ENCODE measurements around the gene SDHAF2. TPM values are rescaled to one million over a fixed set of nuclear protein-coding genes. Genes with fewer than 3 reads are reported as not detected.
"Not testable (repeated sequence)": the region's sequence is repeated elsewhere in the genome, so short reads cannot be mapped to it uniquely, and the experiment has no call there.

The SDHAF2 gene
- total RNA-seq, 2 donors from 2014 or later = 30.5 to 36.8 TPM

DNA sequence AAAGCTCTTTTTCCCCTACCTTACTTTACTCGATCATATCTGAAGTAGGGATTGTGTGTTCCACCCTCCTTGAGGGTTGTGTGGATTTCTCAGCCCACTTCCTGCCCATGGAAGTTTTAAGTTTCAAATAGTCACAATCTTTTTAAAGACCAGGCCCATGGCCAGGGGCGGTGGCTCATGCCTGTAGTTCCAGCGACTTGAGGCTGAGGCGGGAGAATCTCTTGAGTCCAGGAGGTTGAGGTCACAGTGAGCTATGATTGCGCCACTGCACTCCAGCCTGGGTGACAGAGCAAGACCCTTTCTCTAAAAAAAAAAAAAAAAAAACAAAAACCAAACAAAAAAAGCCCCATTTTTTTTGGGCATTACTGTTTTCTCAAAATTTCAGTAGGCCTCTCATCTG is 42.4 kb downstream of the SDHAF2 start:
- ATAC-seq = peak; percentile 66 to 77
- intact Hi-C loops (cut with DNase I) = no loop called here
- peak; percentile 82 for DNase-seq

DNA sequence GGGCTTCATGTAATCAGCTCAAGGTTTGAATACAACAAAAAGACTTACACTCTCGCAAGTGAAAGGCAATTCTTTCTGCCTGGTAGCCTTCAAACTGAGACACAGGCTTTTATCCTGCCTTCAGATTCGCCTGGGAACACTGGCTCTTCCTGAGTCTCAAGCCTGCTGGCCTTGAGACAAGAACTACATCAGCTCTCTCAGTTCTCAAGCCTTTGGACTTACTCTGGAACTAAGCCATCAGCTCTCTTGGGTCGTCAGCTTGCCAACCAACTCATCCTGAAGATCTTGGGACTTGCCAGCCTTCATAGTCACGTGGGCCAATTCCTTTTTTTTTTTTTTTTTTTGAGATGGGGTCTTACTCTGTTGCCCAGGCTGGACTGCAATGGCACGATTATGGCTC is 42.9 kb downstream of the SDHAF2 start:
- DNase-seq (peak; percentile 61), ATAC-seq (peak; percentile 48 to 56)
- intact Hi-C loops (cut with DNase I) = no loop called here

DNA sequence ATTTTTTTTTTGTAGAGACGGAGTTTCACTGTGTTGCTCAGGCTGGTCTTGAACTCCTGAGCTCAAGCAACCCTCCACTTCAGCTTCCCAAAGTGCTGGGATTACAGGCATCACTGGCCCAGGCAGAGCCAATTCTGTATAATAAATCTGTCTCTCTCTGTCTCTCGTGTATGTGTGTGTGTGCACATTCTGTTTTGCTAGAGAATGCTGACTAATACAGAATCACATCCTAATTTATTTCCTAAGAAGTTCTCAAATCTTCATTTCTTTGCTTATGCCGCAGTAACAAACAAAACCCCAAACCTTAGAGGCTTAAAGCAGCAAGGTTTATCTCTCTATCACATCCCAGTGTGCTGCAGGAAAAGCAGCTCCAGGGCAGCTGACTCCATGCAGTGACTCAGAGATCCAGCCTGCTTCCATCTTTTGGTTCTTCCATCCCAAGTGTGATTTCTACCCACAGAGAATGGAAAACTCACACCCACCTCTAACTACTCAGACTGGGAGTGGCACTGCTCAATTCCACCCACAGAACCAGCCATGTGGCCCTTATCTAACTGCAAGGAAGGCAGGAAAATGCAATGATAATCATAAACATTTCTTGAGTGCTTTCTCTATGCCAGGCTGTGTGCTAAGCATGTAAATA is 43.6 kb downstream of the SDHAF2 start:
- DNase-seq (no peak), ATAC-seq (no peak)
- intact Hi-C loops (cut with DNase I) = no loop called here

DNA sequence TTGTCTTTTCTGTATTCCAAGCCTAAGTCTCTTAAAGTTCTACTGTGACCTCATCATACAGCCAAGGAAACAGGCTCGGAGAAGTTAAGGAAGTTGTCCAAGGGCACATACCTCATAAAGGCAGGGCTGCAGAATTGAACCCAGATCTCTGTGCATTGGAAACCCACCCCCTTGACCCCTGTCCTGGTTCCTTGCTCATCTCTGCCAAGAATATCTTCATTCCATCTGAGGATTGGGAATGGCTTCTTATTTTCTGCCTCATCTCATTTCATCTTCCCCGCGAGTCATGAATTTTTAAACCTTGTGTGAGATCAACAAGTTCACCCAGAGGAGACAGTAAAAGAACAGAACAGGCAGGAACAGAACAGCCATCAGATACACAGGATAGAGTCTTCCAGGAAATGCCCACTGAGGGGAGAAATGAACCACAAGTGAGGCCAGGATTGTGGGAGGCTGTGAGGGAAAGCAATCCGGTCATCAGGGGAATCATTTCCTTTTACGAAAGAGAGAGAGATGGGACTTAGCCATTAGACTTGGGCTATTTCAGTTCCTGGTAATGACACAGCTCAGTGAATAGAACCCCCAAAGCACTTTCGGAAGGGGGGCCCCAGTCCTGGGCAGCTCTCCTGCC is 44.2 kb downstream of the SDHAF2 start:
- DNase-seq (no peak), ATAC-seq (no peak)
- intact Hi-C loops (cut with DNase I) = no loop called here

DNA sequence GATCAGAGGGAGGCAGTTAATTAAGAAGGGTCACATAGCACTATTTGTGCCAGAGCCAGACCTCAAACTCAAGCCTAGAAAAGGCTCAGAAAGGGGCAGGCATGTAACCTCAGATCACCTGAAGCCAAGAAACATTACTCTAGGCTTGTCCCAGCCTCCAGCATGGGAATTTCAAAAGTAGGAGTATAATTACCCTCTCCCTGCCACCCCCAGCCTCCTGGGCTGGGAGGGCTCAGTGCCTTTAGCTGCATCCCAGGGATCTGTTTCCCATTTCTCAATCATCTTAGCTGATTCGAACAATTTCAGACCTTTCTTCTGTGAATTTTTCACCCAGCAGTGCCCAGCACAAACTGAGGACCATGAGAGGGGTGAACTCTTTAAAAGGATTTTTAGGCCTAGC is 45.5 kb downstream of the SDHAF2 start:
- DNase-seq (no peak), ATAC-seq (no peak)
- intact Hi-C loops (cut with DNase I) = loop anchor here (5.0 kb wide), 2 partner anchors 42 to 162 kb away; no protein-coding TSS in a partner anchor

DNA sequence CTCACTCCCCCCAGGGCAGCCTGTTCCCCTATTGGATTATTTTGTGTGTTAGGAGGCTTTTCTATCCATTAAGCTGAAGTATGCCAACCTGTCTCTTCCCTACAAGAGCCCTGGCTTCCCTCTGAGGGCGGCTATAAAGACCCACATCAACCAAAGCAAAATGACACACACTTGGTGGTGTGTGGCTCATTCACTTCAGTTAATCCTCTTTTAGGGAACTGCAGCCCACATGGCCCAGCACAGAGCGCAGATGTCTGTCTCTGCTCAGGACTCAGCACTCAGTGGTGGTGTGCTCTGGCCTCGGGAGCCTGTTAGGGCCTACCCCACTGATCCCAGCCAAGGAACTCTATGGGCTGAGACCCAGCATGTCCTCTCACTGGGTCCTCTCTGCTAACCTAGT is 46.4 kb downstream of the SDHAF2 start:
- ATAC-seq (no peak), DNase-seq (no peak)
- intact Hi-C loops (cut with DNase I) = loop anchor here (5.0 kb wide), 2 partner anchors 41 to 161 kb away; no protein-coding TSS in a partner anchor

DNA sequence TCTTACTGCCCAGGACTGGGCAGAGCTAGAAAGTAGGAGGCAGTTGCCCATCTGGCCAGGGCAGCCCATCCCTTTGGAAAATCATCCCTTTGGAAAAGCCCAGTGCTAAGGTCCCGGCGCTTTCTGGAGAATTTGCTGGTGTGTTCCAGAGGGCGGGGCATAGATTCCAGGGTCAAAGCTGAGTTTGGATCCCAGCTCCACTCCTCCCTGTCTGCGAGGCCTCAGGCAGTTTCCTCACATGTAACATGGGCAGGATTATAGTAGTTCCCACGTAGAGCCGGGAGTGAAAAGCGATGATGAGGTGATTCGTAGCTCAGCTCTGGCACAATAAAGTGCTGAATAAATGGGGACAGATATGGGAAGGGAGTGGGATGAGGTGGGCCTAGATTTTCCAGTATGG is 47.2 kb downstream of the SDHAF2 start:
- DNase-seq = no peak
- peak in 1 of 2 donors; percentile 4 for ATAC-seq
- intact Hi-C loops (cut with DNase I) = loop anchor here (5.0 kb wide), 2 partner anchors 40 to 160 kb away; no protein-coding TSS in a partner anchor

DNA sequence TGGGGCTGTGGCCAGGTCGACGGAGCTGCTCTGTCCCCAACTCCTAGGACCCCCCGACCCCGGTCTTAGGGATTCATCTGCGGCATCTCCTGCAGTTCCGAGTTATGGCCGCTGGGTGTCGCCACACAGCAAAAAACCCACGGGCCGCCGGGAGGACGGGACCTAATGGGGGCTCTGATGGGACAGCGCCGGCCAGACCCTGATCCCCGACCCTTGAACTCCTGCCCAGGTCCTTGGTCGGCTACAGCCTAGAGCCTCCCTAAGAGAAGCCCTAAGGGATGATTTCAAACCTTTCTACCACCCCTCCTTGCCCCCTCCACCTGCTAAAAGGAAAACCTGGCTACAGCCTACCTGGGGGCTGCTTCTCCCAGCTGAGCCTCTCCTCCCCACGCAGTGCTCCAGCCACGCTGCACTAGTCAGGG is 47.8 kb downstream of the SDHAF2 start:
- DNase-seq (peak; percentile 57), ATAC-seq (peak; percentile 33 to 43)
- intact Hi-C loops (cut with DNase I) = loop anchor here (2.0 to 5.0 kb wide), 3 partner anchors 40 to 160 kb away; no protein-coding TSS in a partner anchor

DNA sequence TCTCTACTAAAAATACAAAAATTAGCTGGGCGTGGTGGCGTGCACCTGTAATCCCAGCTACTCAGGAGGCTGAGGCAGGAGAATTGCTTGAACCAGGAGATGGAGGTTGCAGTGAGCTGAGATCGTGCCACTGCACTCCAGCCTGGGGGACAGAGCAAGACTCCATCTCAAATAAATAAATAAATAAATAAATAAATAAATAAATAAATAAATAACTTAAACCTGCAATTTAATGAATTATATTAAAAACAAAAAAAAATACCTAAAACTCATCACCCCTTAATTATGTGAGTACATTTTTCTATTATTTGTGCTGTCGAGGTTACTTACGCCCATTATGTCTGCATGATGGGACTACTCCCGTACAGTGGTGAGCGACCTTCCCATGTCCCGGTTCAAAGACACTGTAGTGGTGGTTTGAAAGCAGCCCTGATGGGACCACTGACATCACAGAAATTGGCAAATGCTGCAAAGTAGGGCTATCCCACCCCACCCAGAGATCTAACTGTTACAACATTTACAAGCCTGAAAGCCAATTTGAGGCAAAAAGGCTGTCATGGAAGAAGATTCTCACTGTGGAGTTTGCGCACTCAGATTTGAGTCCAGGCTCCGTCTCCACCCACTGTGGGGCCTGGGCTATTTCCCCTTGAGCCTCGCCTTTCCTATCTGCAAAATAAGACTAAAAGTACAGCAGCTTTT is 49.6 kb downstream of the SDHAF2 start:
- intact Hi-C loops (cut with DNase I) = loop anchor here (2.0 to 5.0 kb wide), 3 partner anchors 38 to 158 kb away; no protein-coding TSS in a partner anchor
- ATAC-seq = not testable (repeated sequence)

DNA sequence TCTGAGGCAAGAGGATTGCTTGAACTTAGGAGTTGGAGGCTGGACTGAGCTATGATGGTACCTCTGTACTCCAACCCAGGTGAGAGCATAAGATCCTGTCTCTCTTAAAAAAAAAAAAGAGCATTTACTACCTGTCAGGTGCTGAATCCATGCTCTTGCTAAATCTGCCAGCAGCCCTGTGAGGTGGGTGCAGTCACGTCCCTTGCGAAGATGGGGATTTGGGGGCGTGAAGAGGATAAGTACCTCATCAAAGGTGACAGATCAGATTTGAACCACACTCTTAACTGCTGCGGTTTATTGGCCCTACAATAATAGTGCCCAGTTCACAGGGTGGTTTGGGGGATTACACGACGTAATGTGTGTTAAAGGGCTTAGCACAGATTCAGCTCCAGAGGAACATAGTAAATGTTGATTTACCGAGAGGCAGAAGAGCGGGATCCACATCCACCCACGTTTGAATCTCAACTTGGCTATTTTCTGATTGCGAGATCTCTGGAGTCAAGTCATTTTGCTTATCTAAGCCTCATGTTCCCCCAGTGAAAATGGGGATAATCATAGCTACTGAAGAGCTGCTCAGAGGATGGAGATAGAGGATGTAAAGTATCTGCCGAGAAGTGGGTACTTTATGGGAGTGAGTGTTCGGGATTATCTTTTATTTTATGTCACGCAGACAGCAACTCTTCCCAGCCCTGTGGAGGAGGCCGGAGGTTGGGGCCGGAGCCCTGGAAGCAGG is 50.5 kb downstream of the SDHAF2 start:
- ATAC-seq = no peak
- intact Hi-C loops (cut with DNase I) = no loop called here
- no peak for DNase-seq

More for the DNA sequence above, 49.6 kb downstream of the SDHAF2 start:
- not testable (repeated sequence) for DNase-seq

DNA sequence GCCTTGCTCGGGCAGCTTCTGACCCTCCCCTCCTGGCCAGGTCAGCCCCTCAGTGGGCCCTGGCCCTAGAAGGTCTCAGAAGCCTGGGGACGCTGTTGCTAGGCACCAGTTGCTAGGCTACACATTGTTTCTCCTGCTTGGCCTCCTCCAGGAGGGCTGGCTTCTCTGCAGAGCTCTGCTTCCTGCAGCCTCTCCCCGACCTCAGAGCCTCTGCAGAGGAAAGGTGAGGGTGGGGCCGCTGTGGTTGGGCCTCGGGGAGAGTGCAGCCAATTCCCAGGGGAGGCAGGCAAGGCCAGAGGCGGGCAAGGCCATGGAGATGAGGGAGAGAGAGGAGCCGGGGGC is 51.0 kb downstream of the SDHAF2 start:
- no peak for DNase-seq
- intact Hi-C loops (cut with DNase I) = no loop called here
- ATAC-seq = peak in 1 of 2 donors; percentile 9

DNA sequence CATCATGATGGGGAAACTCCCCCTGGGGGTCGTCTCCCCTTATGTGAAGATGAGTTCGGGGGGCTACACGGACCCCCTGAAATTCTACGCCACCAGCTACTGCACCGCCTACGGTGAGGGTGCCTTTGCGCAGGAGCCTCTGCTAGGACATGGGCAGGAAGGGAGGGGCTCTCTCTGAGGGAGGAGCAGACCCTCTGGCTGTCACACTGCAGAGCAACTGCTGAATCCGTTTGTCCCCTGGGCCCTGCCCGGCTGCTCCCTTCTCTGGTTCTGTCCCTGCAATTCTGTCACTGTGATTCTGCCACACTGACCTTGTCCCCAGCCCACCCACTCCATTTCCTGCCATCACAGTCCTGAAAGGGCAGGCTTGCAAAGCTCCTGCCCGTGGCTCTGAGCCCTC is 51.9 kb downstream of the SDHAF2 start:
- ATAC-seq (no peak), DNase-seq (no peak)
- intact Hi-C loops (cut with DNase I) = no loop called here

DNA sequence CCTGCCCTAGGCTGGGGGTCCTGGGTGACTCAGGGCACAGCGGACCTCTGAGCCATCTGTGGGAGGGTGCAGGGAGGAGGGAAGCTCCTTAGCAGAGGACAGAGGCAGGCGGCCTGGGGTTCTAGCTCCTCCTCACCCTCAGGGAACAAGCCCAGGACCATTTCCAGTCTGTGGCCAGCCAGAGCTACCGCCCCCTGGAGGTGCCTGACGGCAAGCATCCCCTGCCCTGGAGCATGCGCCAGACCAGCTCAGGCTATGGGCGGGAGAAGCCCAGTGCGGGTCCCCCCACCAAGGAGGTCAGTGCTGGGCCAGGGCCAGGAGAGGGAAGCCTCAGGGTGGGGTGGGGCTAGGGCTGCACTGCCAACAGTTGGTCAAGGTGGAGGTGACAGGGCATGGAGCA is 52.6 kb downstream of the SDHAF2 start:
- ATAC-seq (no peak), DNase-seq (no peak)
- intact Hi-C loops (cut with DNase I) = no loop called here

DNA sequence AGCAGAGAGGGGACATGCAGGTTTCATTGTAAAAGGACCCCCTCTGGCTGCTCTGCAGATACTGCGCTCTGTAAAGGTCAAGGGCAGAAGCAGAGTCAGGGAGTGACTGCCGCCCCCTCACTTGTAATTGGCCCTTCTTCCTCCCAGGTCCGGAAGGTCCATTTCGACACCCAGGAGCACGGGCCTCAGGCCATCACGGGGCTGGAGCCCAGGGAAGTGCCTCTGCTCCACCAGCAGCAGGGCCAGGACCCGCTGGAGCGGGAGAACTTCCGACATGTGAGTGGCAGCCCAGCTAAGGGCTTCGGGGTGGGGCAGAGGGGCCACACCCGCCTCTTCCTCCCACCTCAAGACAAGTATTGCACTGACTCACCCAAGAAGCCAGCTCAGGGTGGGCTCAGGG is 54.6 kb downstream of the SDHAF2 start:
- ATAC-seq = no peak
- no peak for DNase-seq
- intact Hi-C loops (cut with DNase I) = no loop called here

DNA sequence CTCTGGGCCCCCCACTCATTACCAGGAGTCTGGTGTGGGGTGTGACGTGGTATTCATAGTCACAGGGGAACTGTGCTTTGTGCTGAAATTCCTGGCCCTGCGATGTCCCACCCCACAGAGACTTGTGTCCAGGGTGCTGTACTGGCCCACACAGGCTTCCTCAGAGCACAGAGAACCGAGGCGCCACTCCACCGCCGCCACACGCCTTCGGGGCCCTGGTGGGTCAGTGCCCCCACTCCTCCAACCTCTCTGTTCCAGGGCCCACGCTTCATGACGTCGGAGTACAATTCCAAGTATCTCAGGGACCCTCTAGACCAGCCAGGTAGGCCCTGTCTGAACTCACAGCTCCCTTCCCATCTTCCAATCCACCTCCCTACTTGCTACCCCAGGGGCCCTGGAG is 55.2 kb downstream of the SDHAF2 start:
- intact Hi-C loops (cut with DNase I) = no loop called here
- no peak for ATAC-seq
- no peak for DNase-seq

DNA sequence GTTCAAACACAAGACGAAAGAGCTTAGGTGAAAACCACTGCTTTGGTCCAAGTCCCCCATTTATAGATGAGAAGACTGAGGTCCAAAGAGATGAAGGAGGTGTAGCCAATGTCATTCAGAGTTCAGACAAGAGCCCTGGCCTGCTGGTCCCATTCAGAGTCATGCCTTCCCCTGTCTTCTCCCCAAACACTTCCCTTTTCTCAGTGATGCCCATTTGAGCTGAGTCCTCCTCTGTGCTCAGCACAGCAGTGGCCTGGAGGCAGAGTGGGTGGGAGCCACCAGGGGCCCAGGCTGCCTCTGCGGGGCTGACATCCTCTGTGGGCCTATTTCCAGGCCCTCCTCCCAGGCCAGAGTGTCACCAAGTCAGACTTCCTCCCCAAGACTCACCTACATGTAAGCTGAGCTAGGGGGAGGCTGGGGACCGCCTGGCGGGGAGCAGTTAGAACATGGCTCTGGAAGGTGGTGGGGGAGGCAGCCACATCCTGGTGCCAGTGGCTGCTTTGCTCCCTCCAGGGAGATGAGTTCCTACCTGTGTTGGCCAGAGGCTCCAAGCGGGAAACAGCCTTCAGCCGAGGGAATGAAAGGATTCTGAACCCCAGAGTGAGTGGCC is 56.2 kb downstream of the SDHAF2 start:
- intact Hi-C loops (cut with DNase I) = no loop called here
- ATAC-seq (no peak), DNase-seq (no peak)

DNA sequence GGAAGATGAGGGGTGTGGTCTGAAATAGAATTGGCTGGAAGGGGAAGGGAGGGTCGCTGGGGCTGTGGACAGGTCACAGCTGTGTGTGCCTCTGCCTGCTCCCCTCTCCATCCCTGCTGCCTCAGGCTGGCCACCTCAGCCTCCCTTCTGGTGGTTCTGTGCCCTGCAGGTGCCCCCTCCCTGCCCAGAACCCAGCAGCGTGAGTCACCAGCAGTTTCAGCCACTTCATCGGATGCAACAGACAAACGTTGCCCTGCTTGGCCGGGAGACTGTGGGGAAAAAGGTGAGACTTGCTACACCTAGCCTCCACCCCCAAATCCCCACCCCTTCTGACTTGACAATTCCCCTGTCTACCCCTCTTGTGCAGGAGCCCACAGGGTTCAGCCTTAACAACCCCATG is 56.9 kb downstream of the SDHAF2 start:
- intact Hi-C loops (cut with DNase I) = no loop called here
- no peak for DNase-seq
- no peak for ATAC-seq

DNA sequence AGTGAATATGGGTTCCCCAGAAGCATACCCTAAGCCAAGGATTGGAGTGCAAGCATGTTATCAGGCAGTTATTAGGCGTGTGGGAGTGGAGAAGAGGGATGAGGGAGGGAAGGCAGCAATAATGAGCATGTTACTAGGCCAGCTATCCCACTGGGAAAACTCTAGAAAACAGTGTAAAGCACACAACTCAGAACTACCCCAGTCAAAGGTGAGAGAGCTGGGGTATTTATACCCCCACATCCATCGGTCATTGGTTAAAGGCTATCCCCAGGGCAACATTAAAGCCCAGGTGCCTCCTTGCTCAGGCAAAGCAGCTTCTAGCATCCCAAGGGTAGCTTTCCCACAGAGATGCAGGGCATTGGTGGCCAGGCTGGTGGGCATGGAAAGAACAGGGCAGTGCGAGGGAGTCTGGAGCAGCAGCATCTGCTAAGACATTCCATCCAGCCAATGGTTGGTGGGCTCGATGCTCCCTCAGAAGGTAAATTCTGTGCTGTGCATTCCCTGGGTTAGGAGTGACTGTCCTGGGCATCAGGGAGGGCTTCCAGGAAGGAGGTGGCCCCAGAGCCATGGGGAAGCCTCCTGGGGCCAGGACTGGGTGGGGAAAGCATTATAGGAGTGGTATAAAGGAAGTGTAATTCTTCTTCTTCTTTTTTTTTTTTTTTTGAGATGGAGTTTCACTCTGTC is 57.6 kb downstream of the SDHAF2 start:
- ATAC-seq (no peak), DNase-seq (no peak)
- intact Hi-C loops (cut with DNase I) = no loop called here
